Endometrial microvascular endothelial cells (primary cell): ENCODE measurements around the gene GOLGA8R. TPM values are rescaled to one million over a fixed set of nuclear protein-coding genes. Genes with fewer than 3 reads are reported as not detected.
"Not testable (repeated sequence)": the region's sequence is repeated elsewhere in the genome, so short reads cannot be mapped to it uniquely, and the experiment has no call there.

Experiments used
- in situ Hi-C: cut with HindIII; loops from 2 replicates; pipeline ENCODE4 v1.10.0; 2017; ENCODE audit warnings: low sequenced_read_pairs, low pct_unique_long_range_greater_than_20kb; ENCODE audit errors: inconsistent ontology term
- total RNA-seq: library from RNA; depleted of rRNA; stranded (reverse); fragments of >200 nt; gene quantifications from one replicate; pipeline ENCODE4 v1.2.3, GENCODE V29; 2015; ENCODE audit errors: inconsistent ontology term

Gene GOLGA8R
- total RNA-seq, 1 donor from 2014 or later, result 0.09 TPM

GRCh38 chr15:30355043-30355442 lies 59.0 kb downstream of the GOLGA8R start:
- in situ Hi-C loops, result not testable (repeated sequence)

Other genes starting within 250 kb of the GOLGA8R start
- 0.09 TPM for gene CHRFAM7A, start 20.7 kb downstream of the GOLGA8R start, total RNA-seq
- gene GOLGA8Q, start 137.8 kb upstream of the GOLGA8R start, total RNA-seq, result not detected
- gene GOLGA8H, start 189.8 kb upstream of the GOLGA8R start, total RNA-seq, result not detected